ENCODE results near the gene EFNA5. TPM values are rescaled to one million over a fixed set of nuclear protein-coding genes. Genes with fewer than 3 reads are reported as not detected.

Gene EFNA5
- total RNA-seq, 1 experiment from 2014 or later: 1.5 TPM

GRCh38 chr5:107474361-107474715, 196.4 kb downstream of the EFNA5 start:
- POLR2A ChIA-PET: no interaction called here
- CTCF ChIA-PET: no interaction called here
- intact Hi-C loops (cut with micrococcal nuclease; ENCODE audit: unreplicated experiment): no loop called here
- Histone ChIP-seq H3K27me3 (replicated peaks; ENCODE audit: control insufficient read depth, insufficient read depth, low read length) (no peaks in the 10 kb centered on the region), H3K9me3 (no peaks in the 10 kb centered on the region), H3K4me3 (ENCODE audit: low read depth, low read length) (no peak overlapping the region), H3K4me1 (no peaks in the 10 kb centered on the region), H3K36me3 (ENCODE audit: control insufficient read depth, insufficient read depth, low read length) (no peaks in the 10 kb centered on the region)
- peaks cover 11% of the 10 kb centered on the region for H3K4me1 Mint-ChIP-seq (ENCODE audit: low read depth, unreplicated experiment)
- no peak overlapping the region for H3K27ac Mint-ChIP-seq (ENCODE audit: unreplicated experiment)
- no peaks in the 10 kb centered on the region for H3K36me3 Mint-ChIP-seq (ENCODE audit: insufficient read depth, unreplicated experiment)
- no TSS peak for BruUV-seq (replicated peaks)
- no peaks in the 10 kb centered on the region for H3K9me3 Mint-ChIP-seq (ENCODE audit: unreplicated experiment)
- no peak for TF ChIP-seq CTCF (IDR thresholded peaks at IDR 0.05; ENCODE audit: insufficient read depth in 1 of 2, low read depth in 1 of 2, low read length in 1 of 2, severe bottlenecking in 1 of 2, unreplicated experiment in 1 of 2)
- no peak for DNase-seq
- H3K4me3 Mint-ChIP-seq (ENCODE audit: unreplicated experiment): no peak overlapping the region
- H3K27me3 Mint-ChIP-seq (ENCODE audit: insufficient read depth, unreplicated experiment): no peaks in the 10 kb centered on the region

- Mint-ChIP-seq H3K9me3 (ENCODE audit: unreplicated experiment) (no peaks in the 10 kb centered on the region), H3K36me3 (ENCODE audit: insufficient read depth, unreplicated experiment) (no peaks in the 10 kb centered on the region), H3K4me3 (ENCODE audit: unreplicated experiment) (no peak overlapping the region), H3K4me1 (ENCODE audit: low read depth, unreplicated experiment) (peaks cover 13% of the 10 kb centered on the region), H3K27ac (ENCODE audit: unreplicated experiment) (no peak overlapping the region), H3K27me3 (ENCODE audit: insufficient read depth, unreplicated experiment) (no peaks in the 10 kb centered on the region)
- POLR2A ChIA-PET: no interaction called here
- Histone ChIP-seq H3K27me3 (replicated peaks; ENCODE audit: control insufficient read depth, insufficient read depth, low read length) (no peaks in the 10 kb centered on the region), H3K4me3 (ENCODE audit: low read depth, low read length) (no peak overlapping the region), H3K9me3 (no peaks in the 10 kb centered on the region), H3K4me1 (no peaks in the 10 kb centered on the region), H3K36me3 (ENCODE audit: control insufficient read depth, insufficient read depth, low read length) (no peaks in the 10 kb centered on the region)
- BruUV-seq (replicated peaks): no TSS peak
- intact Hi-C loops (cut with micrococcal nuclease; ENCODE audit: unreplicated experiment): no loop called here
- no peak for DNase-seq
- CTCF ChIA-PET: no interaction called here
- TF ChIP-seq CTCF (IDR thresholded peaks at IDR 0.05; ENCODE audit: insufficient read depth in 1 of 2, low read depth in 1 of 2, low read length in 1 of 2, severe bottlenecking in 1 of 2, unreplicated experiment in 1 of 2): no peak
Measured at GRCh38 chr5:107472620-107473064, 198.1 kb downstream of the EFNA5 start.

DNA sequence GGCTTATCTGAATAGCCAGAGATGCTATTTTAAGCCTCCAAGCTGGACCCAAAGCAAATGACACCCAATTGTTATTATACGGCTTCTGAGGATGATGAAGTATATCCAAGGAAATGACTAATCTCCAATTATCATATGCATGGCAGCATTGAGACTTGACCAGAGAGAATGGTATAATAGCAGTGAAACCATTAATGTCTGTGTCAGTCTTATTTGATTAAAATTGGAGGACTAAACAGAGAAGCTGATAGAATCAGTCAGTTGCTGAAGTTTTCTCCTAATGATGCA, 200.5 kb downstream of the EFNA5 start:
- CTCF ChIA-PET: no interaction called here
- no peaks in the 10 kb centered on the region for H3K36me3 ChIP-seq (ENCODE audit: control insufficient read depth, insufficient read depth, low read length)
- H3K4me3 ChIP-seq (ENCODE audit: low read depth, low read length): no peak overlapping the region
- no peak overlapping the region for H3K27ac Mint-ChIP-seq (ENCODE audit: unreplicated experiment)
- H3K4me1 Mint-ChIP-seq (ENCODE audit: low read depth, unreplicated experiment): peaks cover 20% of the 10 kb centered on the region
- no peaks in the 10 kb centered on the region for H3K27me3 Mint-ChIP-seq (ENCODE audit: insufficient read depth, unreplicated experiment)
- BruUV-seq (replicated peaks): no TSS peak
- H3K9me3 ChIP-seq: no peaks in the 10 kb centered on the region
- H3K4me1 ChIP-seq: peaks cover 15% of the 10 kb centered on the region
- DNase-seq: no peak
- no peaks in the 10 kb centered on the region for H3K9me3 Mint-ChIP-seq (ENCODE audit: unreplicated experiment)
- no peaks in the 10 kb centered on the region for H3K36me3 Mint-ChIP-seq (ENCODE audit: insufficient read depth, unreplicated experiment)
- no peak for TF ChIP-seq CTCF (IDR thresholded peaks at IDR 0.05; ENCODE audit: insufficient read depth in 1 of 2, low read depth in 1 of 2, low read length in 1 of 2, severe bottlenecking in 1 of 2, unreplicated experiment in 1 of 2)
- intact Hi-C loops (cut with micrococcal nuclease; ENCODE audit: unreplicated experiment): no loop called here
- no peaks in the 10 kb centered on the region for H3K27me3 ChIP-seq (replicated peaks; ENCODE audit: control insufficient read depth, insufficient read depth, low read length)
- POLR2A ChIA-PET: no interaction called here
- H3K4me3 Mint-ChIP-seq (ENCODE audit: unreplicated experiment): no peak overlapping the region
